T47D (cell line): ENCODE data around the gene DHRS13.
"Not testable (repeated sequence)": the region's sequence is repeated elsewhere in the genome, so short reads cannot be mapped to it uniquely, and the experiment has no call there.

Experiments
- DNase-seq, 2 experiments: peaks; one replicate each; pipeline versions ENCODE4 v3.0.0 to v3.0.0-alpha.2; 2011 to 2012; ENCODE audit warnings: low read depth in 1 of 2, low spot score in 1 of 2
- JUND ChIP-seq: IDR thresholded peaks from 2 replicates; pipeline ENCODE4 v1.6.1; 2012; ENCODE audit warnings: low read depth
- in situ Hi-C: cut with HindIII; loops from 2 replicates; pipeline ENCODE4 v1.10.0; 2016; ENCODE audit warnings: low sequenced_read_pairs, low pct_unique_long_range_greater_than_20kb

Gene DHRS13

DNA sequence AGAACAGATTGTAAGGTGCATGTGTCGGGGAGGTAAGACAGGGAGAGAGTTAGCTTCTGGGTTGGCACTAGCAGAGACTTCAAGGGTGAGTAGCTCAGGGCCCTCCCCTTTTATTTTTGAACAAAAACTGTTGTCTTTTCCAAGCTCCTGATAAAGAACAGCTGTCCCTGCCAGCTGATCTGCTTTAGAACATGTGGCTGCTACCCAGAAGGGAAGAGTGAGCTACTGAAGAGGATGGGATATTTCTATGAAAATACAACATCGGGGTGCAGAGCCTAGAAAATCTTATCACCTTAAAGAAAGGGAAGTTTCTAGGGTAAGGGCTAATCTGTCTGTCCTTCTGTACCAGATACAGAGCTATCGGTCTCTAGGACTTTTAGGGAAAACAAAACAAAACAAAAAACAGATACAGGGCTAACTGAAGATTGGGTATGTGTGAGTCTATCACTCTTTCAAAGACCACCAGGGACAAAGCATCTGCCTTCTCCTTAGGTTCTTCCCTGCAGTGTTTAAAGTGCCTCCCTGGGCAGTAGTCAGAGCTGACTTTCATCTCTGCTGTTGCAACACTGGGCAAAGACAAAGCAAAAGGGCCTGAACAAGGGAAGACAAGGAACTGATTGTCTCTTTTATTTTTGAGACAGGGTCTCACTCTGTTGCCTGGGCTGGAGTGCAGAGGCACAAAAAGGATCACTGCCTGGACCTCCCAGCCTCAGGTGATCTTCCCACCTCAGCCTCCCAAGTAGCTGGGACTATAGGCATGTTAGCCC, 5.0 kb upstream of the DHRS13 start:
- DNase-seq, result no peak
- TF ChIP-seq JUND, result no peak
- in situ Hi-C loops, result no loop called here

DNA sequence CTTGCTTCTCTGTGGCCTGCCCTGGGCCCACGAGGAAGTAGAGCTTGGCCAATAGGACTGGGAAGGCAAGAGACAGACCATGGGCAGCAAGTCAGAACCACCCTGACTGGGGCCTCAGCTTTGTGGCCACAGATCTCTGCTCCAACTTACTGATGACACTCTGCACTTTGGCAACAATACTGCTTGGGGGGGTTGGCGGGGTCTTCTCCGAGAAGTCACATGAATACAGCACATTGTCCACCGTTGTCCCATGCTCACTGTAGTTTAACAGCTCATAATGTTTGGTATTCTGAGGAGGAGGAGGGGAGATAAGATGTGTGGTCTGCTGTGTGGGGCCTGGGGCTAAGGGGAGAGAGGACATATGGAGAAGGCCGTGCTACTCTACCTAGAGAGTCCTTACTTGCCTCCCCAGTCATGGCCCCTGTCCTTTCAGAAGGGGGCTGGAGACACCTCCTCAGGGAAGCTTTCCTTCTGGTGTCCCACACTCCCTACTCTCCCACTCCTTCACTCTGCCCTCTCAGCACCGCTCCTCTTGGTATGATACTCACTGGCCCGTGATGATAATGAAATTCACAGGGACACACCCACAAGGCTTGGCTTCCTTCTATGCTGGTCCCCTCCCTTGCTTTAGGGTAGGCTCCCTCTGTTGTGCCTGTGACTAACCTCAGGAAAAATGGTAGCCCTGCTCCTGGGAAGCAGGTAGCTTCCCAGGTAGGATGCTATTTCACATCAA, 4.0 kb upstream of the DHRS13 start:
- DNase-seq, result no peak
- in situ Hi-C loops, result no loop called here
- no peak for TF ChIP-seq JUND

DNA sequence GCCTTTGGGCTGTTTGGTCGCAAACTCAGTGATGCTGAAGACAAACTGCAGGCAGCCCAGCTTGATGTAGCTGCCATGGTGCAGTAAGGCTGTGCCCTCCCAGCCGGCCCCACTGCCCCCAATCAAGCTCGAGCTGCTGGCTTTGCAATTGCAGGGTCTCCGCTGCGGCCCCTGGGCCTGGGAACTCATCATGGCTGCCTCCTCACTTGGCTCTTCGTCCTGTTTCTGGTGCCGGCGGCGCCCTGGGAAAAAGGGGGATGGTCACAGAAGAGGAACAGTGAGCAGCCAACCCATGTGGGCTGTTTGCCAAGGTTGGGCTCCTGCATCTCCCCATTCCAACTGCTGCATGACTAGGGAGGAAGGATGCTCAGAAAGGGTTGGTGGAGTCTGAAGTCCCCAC, 3.4 kb upstream of the DHRS13 start:
- in situ Hi-C loops, result no loop called here
- no peak for TF ChIP-seq JUND
- no peak for DNase-seq

DNA sequence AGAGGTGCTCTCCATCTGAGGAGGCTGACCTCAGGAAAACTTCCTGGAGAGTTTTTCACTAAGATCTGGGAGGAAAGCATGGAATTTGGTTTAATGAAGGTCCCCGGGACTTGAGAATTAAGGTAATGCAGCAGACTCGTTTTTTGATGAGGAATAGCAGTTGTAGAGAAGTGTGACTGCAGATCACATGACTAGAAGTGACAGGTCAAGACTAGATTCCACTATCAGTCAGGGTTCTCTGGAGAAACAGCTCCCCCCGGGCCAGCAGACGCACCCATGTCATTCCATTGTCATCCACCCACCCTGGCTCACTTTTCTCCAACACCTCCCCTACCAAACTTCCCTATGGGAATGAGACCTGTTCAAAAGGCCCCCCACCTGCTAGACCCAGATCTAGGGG, 1.9 kb upstream of the DHRS13 start:
- in situ Hi-C loops, result no loop called here
- no peak for DNase-seq
- TF ChIP-seq JUND, result no peak

DNA sequence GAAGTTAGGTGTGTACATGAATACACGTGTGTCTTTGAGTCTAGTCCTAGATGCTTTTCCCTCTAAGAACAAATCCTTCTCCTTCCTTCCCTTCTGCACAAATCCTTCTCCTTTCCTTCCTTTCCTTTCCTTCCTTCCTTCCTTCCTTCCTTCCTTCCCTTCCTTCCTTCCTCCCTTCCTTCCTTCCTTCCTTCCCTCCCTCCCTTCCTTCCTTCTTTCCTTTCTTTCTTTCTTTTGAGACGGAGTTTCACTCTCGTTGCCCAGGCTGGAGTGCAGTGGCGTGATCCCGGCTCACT, 615 bp upstream of the DHRS13 start:
- in situ Hi-C loops, result not testable (repeated sequence)

DNA sequence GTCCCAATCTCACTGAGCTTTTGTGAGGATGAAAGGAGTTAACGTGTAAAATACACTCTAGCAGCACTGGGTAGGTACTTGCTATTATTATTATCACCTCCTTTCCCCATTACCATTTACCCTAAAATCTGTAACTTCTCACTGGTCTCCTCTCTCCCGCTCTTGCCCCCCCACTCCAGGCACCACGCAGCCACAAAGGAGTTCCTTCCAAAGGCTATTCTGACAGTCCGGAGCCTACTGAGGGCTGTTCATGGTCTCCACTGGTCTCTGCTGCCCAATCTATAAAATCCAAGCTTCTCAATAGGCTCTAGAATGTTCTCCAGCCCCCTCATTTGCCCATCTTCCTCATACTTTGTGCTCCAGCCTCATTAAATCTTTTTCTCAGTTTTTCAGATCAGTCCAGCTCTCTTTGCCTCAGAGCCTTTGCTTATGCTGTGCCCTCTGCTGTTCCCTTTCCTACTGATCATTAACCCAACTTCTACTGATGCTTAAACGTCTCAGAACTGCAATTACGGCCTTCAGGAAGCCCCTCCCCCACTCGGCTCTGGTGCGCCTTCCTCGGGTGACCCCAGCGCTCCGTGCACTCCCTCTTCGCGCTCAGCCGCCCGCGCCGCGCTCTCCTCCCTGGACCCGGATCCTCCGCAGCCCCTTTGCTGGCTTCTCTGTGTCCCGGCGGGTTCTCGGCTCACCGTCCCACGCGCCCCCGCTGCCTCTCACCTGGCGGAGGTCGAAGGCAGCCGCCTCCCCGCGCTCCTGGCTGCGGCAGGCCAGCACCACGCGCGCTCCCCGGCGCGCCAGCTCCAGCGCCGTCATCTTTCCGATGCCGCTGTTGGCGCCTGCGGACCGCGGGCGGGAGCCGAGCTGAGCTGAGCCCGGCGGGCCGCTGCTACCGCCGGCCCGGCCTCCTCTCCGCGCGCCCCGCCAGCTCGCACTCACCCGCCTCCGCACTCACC, 737 bp downstream of the DHRS13 start:
- peak; percentile 52 to 61 for DNase-seq
- TF ChIP-seq JUND, result no peak
- in situ Hi-C loops, result no loop called here

More for the DNA sequence above, 615 bp upstream of the DHRS13 start:
- DNase-seq, result not testable (repeated sequence)

DNA sequence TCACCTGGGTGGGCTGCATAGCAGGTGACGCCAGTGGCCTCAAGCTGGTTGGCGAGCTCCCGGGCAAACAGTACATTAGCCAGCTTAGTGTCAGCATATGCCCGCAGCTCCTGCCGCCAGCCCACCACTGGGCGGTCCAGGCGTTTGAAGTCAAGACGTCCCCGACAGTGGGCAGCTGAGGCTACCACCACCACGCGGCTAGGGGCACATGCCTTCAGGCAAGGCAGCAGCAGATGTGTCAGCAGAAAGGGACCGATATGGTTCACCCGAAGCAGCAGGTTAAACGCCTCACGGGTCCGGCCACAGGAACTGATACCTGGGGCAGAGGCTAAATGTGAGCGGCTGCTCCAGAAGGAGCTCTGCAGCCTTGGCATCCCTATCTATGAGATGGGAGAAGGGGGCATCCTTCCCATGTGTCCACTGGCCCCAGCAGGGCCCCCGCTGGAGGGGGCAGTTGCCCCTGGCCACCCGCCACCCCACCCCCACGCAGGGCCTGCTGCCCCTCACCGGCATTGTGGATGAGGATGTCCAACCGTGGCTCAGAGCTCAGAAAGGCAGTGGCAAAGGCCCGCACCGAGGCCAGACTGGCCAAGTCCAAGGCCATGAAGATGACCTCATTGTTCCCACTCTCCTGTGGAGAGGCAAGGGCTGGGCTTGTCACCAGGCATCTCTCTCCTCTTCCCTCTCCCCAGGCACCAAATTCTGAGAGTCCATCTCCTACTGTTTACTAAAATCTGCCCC, 1.7 kb downstream of the DHRS13 start:
- TF ChIP-seq JUND, result no peak
- in situ Hi-C loops, result no loop called here
- no peak for DNase-seq

DNA sequence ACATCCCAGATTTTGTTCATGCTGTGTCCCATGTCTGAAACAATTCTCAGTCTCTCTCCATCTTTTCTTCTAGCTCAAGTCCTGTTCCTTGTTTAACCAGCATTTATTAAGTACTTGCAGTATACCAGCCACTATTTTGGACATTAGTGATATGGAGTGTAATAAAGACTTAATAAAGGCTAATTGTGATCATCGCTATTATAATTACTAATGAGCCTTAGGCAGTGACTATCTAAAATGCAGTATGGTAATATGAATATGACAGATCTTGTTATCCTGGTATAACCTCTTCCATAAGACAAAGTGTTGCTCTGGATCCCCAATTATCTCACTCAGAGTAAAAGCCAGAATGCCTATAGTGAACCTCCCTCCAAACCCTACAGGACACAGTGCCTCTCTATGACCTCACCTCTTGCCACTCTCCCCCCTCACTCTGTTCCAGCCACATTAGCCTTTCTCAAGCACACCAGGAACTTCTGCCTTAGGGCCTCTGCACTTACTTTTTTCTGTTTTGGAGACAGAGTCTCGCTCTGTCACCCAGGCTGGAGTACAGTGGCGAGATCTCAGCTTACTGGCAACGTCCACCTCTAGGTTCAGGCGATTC, 3.6 kb downstream of the DHRS13 start:
- TF ChIP-seq JUND, result no peak
- in situ Hi-C loops, result no loop called here
- no peak for DNase-seq

DNA sequence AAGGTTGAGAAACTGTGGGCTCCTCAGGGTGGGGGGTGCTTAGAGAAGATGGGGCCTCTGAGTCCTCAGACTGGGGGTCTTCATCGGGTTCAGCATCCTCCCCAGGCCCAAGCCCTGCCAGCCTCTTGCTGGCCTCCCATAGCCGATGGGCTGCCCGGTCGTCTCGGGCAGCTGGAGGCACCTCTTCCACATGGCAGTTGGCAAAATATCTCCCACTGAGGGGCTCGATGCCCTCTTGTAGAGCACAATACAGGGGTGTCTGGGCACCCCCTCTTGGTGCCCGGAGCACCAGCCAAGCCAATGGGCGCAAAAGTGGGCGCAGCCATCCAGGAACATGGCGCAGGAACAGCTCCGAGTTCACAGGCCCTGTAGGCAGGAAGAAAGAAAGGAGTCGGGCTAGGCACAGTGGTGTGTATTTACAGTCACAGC, 4.3 kb downstream of the DHRS13 start:
- no peak for TF ChIP-seq JUND
- DNase-seq, result no peak
- in situ Hi-C loops, result no loop called here

DNA sequence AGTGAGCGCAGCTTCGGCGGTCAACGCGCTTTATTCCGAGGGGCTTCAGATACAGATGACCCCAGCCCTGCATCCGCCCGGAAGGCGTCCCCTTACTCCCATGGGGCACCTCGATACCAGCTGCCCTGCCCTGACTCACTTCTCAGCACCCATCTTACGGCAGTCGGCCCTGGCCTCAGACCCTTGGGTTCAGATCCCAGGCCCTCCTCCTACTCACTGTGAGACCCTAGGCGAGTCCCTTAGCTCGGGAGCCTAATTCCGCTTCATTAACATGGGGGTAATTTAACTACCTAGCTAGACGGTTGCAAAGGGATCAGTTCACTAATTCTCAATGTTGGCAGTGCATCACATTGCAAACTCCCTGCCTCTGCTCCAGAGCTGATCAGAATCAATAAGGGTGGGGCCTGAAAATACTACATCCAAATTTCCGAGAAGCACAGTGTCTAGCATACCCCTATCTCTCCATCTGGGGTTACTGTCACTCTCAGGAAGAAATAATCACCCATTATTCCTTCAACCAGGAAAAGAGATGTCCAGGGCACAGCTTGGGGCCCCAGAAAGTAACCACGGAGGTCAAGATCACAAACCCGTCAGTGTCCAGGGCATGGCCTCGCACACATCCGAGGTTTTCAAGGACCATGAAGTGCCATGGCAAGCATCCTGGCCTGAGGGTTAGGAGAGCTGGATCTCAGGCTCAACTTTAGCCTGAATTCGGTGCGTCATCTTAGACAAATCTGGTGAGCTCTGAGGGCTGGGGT, 4.9 kb downstream of the DHRS13 start:
- TF ChIP-seq JUND, result no peak
- no peak for DNase-seq
- in situ Hi-C loops, result no loop called here

DNA sequence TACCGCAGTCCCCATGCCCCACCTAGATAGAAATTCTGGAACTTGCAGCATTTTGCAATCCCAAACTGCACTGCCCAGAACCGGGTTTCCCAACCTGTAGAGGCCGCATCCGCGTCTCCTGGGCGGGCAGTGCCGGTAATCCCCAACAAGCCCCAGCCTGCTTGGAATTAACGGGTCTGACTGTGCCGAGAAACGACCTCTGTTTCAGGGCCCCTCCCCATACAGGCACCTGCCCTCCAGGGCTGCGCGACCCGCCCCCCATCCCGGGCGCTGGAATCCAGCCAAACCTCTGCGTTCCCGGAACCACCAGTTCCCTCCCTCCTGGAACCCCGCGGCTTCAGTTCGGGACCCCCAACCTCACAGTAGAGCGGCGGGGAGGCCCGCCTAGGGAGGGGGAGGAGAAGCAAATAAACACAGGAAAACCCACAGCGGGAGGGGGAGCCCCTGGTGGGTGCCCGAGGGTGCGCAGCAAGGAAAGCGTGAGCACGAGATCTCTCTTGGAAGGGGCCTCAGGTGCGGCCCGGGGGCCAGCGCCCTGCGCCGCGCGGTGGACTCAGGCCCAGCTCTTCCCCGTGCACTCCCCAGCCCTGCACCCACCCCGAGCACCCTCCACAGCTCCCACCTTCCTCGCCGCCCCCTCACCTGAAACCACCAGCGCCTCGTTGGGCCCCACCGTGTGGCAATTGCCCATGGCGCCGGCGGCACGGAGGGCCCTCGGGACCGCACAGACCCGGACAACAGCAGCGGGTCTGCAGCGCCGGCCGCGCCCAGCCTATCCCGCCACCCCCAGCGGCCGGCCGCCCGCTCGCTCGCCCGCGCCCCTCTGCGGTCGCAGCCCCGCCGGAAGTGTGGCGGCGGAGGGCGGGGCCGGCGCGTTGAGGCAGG, 5.8 kb downstream of the DHRS13 start, which contains the start of gene FLOT2:
Gene FLOT2 (minus strand): TSS at position 850 of the 885 bp plus-strand sequence. CDS start 159 bp downstream, at position 691.
- TF ChIP-seq JUND, result no peak
- in situ Hi-C loops, result no loop called here
- peak; percentile 56 to 68 for DNase-seq
